DND-41 (cell line): Measurements from ENCODE around the gene CEACAM19.

Source experiments
- CTCF ChIP-seq: IDR thresholded peaks from 2 replicates; pipeline ENCODE4 v1.5.1; 2012; ENCODE audit warnings: borderline replicate concordance, low read length, moderate library complexity, mild to moderate bottlenecking; ENCODE audit not compliant: poor library complexity, severe bottlenecking; ENCODE audit errors: extremely low read depth
- EZH2 ChIP-seq: IDR thresholded peaks from 3 replicates; pipeline ENCODE4 v1.6.1; 2012; ENCODE audit warnings: borderline replicate concordance, low read depth, mild to moderate bottlenecking, moderate library complexity, low read length, inconsistent platforms; ENCODE audit not compliant: severe bottlenecking

GRCh38 chr19:44673510-44673909, 2.2 kb downstream of the CEACAM19 start:
- no peak for TF ChIP-seq CTCF
- no peak for TF ChIP-seq EZH2
